CD14-positive monocyte (primary cell): ENCODE measurements around the gene CDYL2. TPM values are rescaled to one million over a fixed set of nuclear protein-coding genes. Genes with fewer than 3 reads are reported as not detected.

Source experiments
- DNase-seq, 3 donors: peaks; one replicate each; pipeline ENCODE4 v3.0.0-alpha.2; 2011 to 2022
- H2AFZ ChIP-seq: 2 replicates; pipeline ENCODE4 v1.6.0; 2012; ENCODE audit warnings: mild to moderate bottlenecking, low read depth, low read length, inconsistent platforms; ENCODE audit not compliant: insufficient read depth, poor library complexity, severe bottlenecking
- H3K27ac ChIP-seq, 2 donors: 1 replicate in 1 of 2; 2 replicates in 1 of 2; pipeline ENCODE4 v1.5.1; 2012 to 2013; ENCODE audit warnings: low read length in 2 of 2, control low read depth in 1 of 2, inconsistent platforms in 1 of 2, low read depth in 1 of 2, mild to moderate bottlenecking in 1 of 2
- H3K27me3 ChIP-seq, 2 donors: one replicate each; pipeline versions ENCODE4 v1.6.0 to v1.6.1; 2011 to 2013; ENCODE audit warnings: low read length in 2 of 2; ENCODE audit not compliant: control insufficient read depth in 2 of 2, insufficient read depth in 2 of 2
- H3K36me3 ChIP-seq, 2 donors: replicated peaks in 1 of 2; 1 replicate in 1 of 2; 2 replicates in 1 of 2; pipeline versions ENCODE4 v1.5.1 to v1.6.1; 2012 to 2013; ENCODE audit warnings: low read length in 2 of 2, control low read depth in 1 of 2, inconsistent platforms in 1 of 2, mild to moderate bottlenecking in 1 of 2; ENCODE audit not compliant: insufficient read depth in 2 of 2, control insufficient read depth in 1 of 2
- H3K4me1 ChIP-seq, 2 donors: 1 replicate in 1 of 2; 2 replicates in 1 of 2; pipeline versions ENCODE4 v1.5.1 to v1.6.1; 2012 to 2013; ENCODE audit warnings: low read length in 2 of 2, control low read depth in 1 of 2, inconsistent platforms in 1 of 2, mild to moderate bottlenecking in 1 of 2, moderate library complexity in 1 of 2; ENCODE audit not compliant: insufficient read depth in 2 of 2, control insufficient read depth in 1 of 2
- H3K4me2 ChIP-seq: replicated peaks from 2 replicates; pipeline ENCODE3; 2012; ENCODE audit warnings: low read length, moderate library complexity, mild to moderate bottlenecking; ENCODE audit not compliant: poor library complexity, severe bottlenecking; ENCODE audit errors: extremely low read depth
- H3K4me3 ChIP-seq, 3 experiments: fragments of 200-600 bp in 1 of 3; sonication (generic) in 1 of 3; replicated peaks in 1 of 3; 1 replicate in 2 of 3; 2 replicates in 1 of 3; pipeline ENCODE4 v1.5.1; 2011 to 2013; ENCODE audit warnings: low read length in 3 of 3, mild to moderate bottlenecking in 3 of 3, control low read depth in 2 of 3, low read depth in 2 of 3, inconsistent platforms in 1 of 3, moderate library complexity in 1 of 3
- H3K79me2 ChIP-seq: 2 replicates; pipeline ENCODE4 v1.6.0; 2012; ENCODE audit warnings: mild to moderate bottlenecking, control low read depth, inconsistent platforms, low read length, moderate library complexity; ENCODE audit not compliant: insufficient read depth
- H3K9ac ChIP-seq: 2 replicates; pipeline ENCODE4 v1.6.0; 2017; ENCODE audit warnings: low read length, mild to moderate bottlenecking; ENCODE audit not compliant: insufficient read depth, poor library complexity, severe bottlenecking
- H3K9me3 ChIP-seq, 2 donors: replicated peaks in 1 of 2; 1 replicate in 1 of 2; 2 replicates in 1 of 2; pipeline versions ENCODE4 v1.5.1 to v1.6.1; 2012 to 2013; ENCODE audit warnings: low read length in 2 of 2, control low read depth in 1 of 2; ENCODE audit not compliant: control insufficient read depth in 1 of 2, insufficient read depth in 1 of 2
- H4K20me1 ChIP-seq: 2 replicates; pipeline ENCODE4 v1.6.0; 2012; ENCODE audit warnings: mild to moderate bottlenecking, low read length, control low read depth, moderate library complexity; ENCODE audit not compliant: insufficient read depth
- H3K27ac Mint-ChIP-seq, 7 donors: one replicate each; pipeline ENCODE4 v1.8.0; 2020; ENCODE audit warnings: mild to moderate bottlenecking in 7 of 7, mixed read lengths in 7 of 7, moderate library complexity in 6 of 7, inconsistent platforms in 2 of 7
- H3K27me3 Mint-ChIP-seq, 3 donors: one replicate each; pipeline ENCODE4 v1.8.0; 2021 to 2022; ENCODE audit warnings: low read depth in 3 of 3, mild to moderate bottlenecking in 3 of 3, mixed read lengths in 3 of 3, moderate library complexity in 3 of 3, inconsistent platforms in 1 of 3
- H3K36me3 Mint-ChIP-seq, 2 donors: one replicate each; pipeline ENCODE4 v1.8.0; 2020; ENCODE audit warnings: mixed read lengths in 2 of 2, inconsistent platforms in 1 of 2, mild to moderate bottlenecking in 1 of 2
- H3K4me1 Mint-ChIP-seq: one replicate; pipeline ENCODE4 v1.8.0; 2020; ENCODE audit warnings: mild to moderate bottlenecking, mixed read lengths
- H3K4me3 Mint-ChIP-seq, 2 donors: one replicate each; pipeline ENCODE4 v1.8.0; 2020; ENCODE audit warnings: mild to moderate bottlenecking in 2 of 2, mixed read lengths in 2 of 2, moderate library complexity in 1 of 2
- H3K9me3 Mint-ChIP-seq, 7 donors: one replicate each; pipeline ENCODE4 v1.8.0; 2020 to 2022; ENCODE audit warnings: mixed read lengths in 7 of 7, mild to moderate bottlenecking in 6 of 7, moderate library complexity in 6 of 7, inconsistent platforms in 2 of 7
- CTCF ChIP-seq: fragments of 200-600 bp; IDR thresholded peaks from one replicate; pipeline ENCODE4 v1.8.0; 2022; ENCODE audit warnings: antibody characterized with exemption, mild to moderate bottlenecking
- WGBS: methylation state at CpG from one replicate; pipeline ENCODE4 v1.1.5; 2013; ENCODE audit warnings: missing lambda C conversion rate; ENCODE audit not compliant: insufficient coverage; 5-methylcytosine and 5-hydroxymethylcytosine counted together
- intact Hi-C, 2 donors: fragments of 100-400 bp; cut with micrococcal nuclease; formaldehyde crosslinking; loops; one replicate each; pipeline versions ENCODE4 v1.15.0 to v1.15.1; 2023
- polyA plus RNA-seq, 3 donors: library from polyadenylated mRNA; depleted of rRNA in 1 of 3; unstranded in 2 of 3; stranded (reverse) in 1 of 3; fragments of 300-500 nt in 2 of 3; fragments of >200 nt in 1 of 3; fragmentation: Illumina TruSeq in 2 of 3; gene quantifications; 1 replicate in 2 of 3; 2 replicates in 1 of 3; pipeline ENCODE4 v1.2.3, GENCODE V29; 2012 to 2021

The CDYL2 gene
- polyA plus RNA-seq, 3 donors, result 0.42 to 2.6 (median 0.93) TPM

- DNase-seq, result no peak
- H3K27me3 ChIP-seq, result no peaks in the 10 kb centered on the region
- peaks cover 13 to 17% of the 10 kb centered on the region in 2 donors for H3K4me1 ChIP-seq
- H3K27me3 Mint-ChIP-seq, result peaks cover 0 to 2% (median 1%) of the 10 kb centered on the region in 3 donors
- no peak overlapping the region for H2AFZ ChIP-seq
- no peak overlapping the region for H3K4me3 Mint-ChIP-seq
- no peaks in the 10 kb centered on the region for H3K9me3 ChIP-seq
- H3K27ac Mint-ChIP-seq, result no peak overlapping the region
- TF ChIP-seq CTCF, result no peak
- H3K4me2 ChIP-seq, result no peak overlapping the region
- peaks cover 24% of the 10 kb centered on the region for H3K4me1 Mint-ChIP-seq
- H3K4me3 ChIP-seq, result no peak overlapping the region
- no peaks in the 10 kb centered on the region for H3K36me3 ChIP-seq
- no peaks in the 10 kb centered on the region for H4K20me1 ChIP-seq
- no peaks in the 10 kb centered on the region for H3K79me2 ChIP-seq
- no peak overlapping the region for H3K27ac ChIP-seq
- peaks cover 0 to 2% (median 0%) of the 10 kb centered on the region in 7 donors for H3K9me3 Mint-ChIP-seq
- intact Hi-C loops, result no loop called here
- H3K9ac ChIP-seq, result no peak overlapping the region
- no peaks in the 10 kb centered on the region for H3K36me3 Mint-ChIP-seq
Observed at GRCh38 chr16:80812593-80812992, 8.2 kb upstream of the CDYL2 start.

- H3K4me2 ChIP-seq, result no peak overlapping the region
- H3K4me3 Mint-ChIP-seq, result no peak overlapping the region
- H3K4me3 ChIP-seq, result no peak overlapping the region
- WGBS, result 8% methylated on average over 2 of the region's 2 CpGs
- no peak for TF ChIP-seq CTCF
- H3K9ac ChIP-seq, result no peak overlapping the region
- peaks cover 6 to 12% of the 10 kb centered on the region in 2 donors for H3K27me3 ChIP-seq
- DNase-seq, result no peak
- no peak overlapping the region for H3K27ac ChIP-seq
- H4K20me1 ChIP-seq, result no peaks in the 10 kb centered on the region
- peaks cover 18% of the 10 kb centered on the region for H3K4me1 Mint-ChIP-seq
- no peaks in the 10 kb centered on the region for H3K79me2 ChIP-seq
- H3K9me3 Mint-ChIP-seq, result peaks cover 0 to 5% (median 0%) of the 10 kb centered on the region in 7 donors
- no peak overlapping the region for H2AFZ ChIP-seq
- peaks cover 30 to 36% of the 10 kb centered on the region in 2 donors for H3K4me1 ChIP-seq
- H3K27me3 Mint-ChIP-seq, result peaks cover 7 to 9% (median 9%) of the 10 kb centered on the region in 3 donors
- H3K36me3 ChIP-seq, result no peaks in the 10 kb centered on the region
- intact Hi-C loops, result loop anchor here in 1 of 2 donors (5.0 kb wide), 1 partner anchor 262 kb away; no protein-coding TSS in a partner anchor
- H3K9me3 ChIP-seq, result no peaks in the 10 kb centered on the region
- no peak overlapping the region for H3K27ac Mint-ChIP-seq
- no peaks in the 10 kb centered on the region for H3K36me3 Mint-ChIP-seq
Observed at GRCh38 chr16:80809366-80809765, 5.0 kb upstream of the CDYL2 start.
